Epithelial cell of esophagus (primary cell): Measurements from ENCODE around the gene HIF3A.

Source experiments
- DNase-seq: peaks from one replicate; pipeline ENCODE4 v3.0.0; 2010; ENCODE audit warnings: low read depth
- H3K4me3 ChIP-seq: 2 replicates; pipeline ENCODE4 v1.5.1; 2011; ENCODE audit warnings: mild to moderate bottlenecking, low read length, control low read depth
- TF ChIP-seq, protein P1 (sequence below): IDR thresholded peaks from 2 replicates; pipeline ENCODE4 v1.5.1; 2011; ENCODE audit warnings: low read depth, mild to moderate bottlenecking, low read length, control low read depth, inconsistent platforms; ENCODE audit not compliant: insufficient read depth; ENCODE audit errors: missing control alignments

HIF3A gene

DNA sequence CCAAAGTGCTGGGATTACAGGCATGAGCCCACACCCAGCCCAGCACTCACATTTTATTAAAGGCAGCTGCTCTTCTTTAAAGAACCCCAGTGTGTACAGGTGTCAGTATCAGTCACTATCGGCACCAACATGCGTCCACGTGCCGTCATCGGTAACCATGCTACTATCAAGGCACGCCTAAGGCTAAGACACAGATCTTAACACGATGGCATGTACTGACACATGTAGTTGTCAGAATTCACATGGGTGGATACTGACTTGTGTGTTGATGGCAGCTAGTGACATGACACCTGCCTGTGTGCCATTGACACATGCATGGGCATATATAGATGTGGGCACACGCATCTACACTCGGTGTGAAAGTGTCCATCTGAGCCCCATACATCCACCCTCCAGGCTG lies 12.2 kb upstream of the HIF3A start:
- H3K4me3 ChIP-seq, result no peak overlapping the region
- TF ChIP-seq, protein P1, sequence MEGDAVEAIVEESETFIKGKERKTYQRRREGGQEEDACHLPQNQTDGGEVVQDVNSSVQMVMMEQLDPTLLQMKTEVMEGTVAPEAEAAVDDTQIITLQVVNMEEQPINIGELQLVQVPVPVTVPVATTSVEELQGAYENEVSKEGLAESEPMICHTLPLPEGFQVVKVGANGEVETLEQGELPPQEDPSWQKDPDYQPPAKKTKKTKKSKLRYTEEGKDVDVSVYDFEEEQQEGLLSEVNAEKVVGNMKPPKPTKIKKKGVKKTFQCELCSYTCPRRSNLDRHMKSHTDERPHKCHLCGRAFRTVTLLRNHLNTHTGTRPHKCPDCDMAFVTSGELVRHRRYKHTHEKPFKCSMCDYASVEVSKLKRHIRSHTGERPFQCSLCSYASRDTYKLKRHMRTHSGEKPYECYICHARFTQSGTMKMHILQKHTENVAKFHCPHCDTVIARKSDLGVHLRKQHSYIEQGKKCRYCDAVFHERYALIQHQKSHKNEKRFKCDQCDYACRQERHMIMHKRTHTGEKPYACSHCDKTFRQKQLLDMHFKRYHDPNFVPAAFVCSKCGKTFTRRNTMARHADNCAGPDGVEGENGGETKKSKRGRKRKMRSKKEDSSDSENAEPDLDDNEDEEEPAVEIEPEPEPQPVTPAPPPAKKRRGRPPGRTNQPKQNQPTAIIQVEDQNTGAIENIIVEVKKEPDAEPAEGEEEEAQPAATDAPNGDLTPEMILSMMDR, result no peak
- no peak for DNase-seq

DNA sequence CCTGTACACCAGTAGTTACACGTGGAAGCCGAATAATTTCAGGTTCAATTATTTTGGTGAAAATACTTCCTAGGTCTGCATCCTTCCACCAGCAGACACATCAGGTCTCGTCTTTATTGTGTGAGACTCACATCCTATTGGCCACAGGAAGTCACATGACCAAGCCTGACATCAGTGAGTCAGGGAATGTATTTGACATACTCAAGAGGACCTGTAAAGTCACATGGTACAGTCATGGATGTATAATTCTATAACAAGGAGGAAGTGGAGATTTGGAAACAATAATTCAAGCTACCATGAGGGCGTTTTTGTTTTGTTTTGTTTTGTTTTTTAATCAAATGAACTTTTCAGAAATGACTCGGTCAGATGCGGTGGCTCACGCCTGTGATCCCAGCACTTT lies 9.3 kb upstream of the HIF3A start:
- DNase-seq, result peak; percentile 39
- TF ChIP-seq, protein P1, result no peak
- no peak overlapping the region for H3K4me3 ChIP-seq

DNA sequence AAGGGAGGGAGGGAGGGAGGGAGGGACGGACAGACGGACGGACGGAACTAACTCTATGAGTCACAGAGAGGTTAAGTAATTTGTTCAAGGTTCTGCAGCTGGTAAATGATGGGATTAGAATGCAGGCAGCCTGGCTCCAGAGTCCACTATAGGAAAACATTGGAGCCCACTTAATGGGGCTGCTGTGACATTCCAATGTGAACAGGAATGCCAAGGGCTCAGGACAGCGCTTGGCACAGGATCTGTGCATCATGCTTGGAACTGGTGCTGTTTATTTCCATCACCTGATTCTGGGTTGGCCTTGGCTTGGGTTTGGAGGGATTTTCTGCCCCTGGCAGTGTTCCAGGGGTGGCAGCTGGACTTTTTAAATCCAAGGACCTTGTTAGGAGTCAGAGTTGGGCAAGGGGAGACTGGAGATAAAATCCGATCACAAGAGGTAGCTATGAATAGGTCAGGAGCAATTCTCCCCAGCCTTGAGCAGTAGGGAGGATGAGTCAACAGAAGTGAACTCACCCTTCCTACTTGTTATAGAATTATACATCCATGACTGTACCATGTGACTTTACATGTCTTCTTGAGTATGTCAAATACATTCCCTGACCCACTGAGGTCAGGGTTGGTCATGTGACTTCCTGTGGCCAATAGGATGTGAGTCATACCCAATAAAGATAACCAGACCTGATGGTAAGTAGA lies 7.8 kb upstream of the HIF3A start:
- TF ChIP-seq, protein P1, result no peak
- DNase-seq, result peak; percentile 93
- H3K4me3 ChIP-seq, result no peak overlapping the region

DNA sequence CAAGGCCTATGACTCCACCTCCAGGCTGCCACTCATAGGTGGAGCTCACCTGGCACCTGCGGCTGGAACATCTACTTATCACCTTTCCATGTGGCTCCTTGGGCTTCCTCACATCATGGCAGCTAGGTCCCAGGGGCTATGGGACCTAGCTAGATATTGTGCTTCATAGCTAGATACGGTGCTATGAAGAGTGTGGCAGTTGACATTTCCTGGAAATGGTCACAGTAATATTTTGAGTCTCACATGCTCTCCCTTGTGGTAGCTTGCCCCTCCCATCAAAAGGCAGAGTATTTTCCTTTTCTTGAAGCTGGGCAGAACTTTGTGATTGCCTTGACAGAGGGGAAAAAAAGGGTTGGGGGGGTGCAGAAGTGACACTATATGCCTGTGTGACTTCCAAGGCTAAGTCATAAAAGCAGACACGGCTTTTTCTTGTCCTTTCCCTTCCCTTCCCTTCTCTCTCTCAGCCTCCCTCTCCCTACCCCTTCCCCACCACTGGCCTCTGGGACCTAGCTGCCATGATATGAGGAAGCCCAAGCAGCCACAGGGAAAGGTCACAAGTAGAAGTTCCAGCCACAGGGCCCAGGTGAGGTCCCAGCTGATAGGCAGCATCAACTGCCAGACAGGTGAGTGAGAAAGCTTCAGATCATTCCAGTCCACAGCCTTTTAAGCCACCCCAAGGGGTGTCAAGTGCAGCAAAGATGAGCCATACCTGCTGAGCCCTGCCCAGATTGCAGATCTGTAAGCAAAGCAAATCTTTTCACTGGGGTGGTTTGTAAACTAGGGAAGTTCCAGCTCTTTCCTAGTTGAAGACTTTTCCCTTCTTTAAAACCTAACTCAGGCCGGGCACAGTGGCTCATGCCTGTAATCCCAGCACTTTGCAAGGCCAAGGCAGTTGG lies 6.9 kb upstream of the HIF3A start:
- H3K4me3 ChIP-seq, result no peak overlapping the region
- no peak for DNase-seq
- TF ChIP-seq, protein P1, result no peak

DNA sequence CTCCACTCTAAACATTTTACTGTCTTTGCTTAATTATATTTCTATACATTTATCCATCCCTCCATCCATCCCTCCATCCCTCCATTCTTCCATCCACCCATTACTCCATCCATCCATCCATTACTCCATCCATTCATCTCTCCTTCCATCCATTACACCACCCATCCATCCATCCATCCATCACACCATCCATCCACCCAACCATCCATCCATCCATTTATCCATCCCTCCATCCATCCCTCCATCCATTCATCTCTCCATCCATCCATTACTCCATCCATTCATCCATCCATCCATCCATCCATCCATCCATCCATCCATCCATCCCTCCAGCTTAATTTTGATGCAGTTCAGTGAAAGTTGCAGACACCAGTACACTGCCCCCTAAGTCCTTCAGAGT lies 5.0 kb upstream of the HIF3A start:
- TF ChIP-seq, protein P1, result no peak
- no peak for DNase-seq

DNA sequence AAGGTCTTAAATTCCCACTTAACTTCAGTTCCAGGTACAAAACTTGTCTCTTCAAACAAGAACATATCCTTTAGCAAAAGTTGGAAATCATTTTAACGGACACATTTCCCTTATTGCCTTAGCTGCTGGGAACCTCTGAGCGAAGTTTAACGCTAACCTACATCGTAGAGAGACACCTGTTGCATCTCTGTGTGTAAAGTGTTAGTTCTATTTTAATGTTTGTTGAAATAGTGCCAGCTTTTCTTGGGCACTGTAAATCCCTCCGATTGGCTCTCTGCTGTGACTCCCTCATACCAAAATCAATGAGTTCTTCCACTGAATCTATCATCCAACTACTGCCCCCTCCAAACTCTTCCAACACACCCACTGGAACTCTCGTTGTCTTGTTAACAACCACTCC lies 2.3 kb upstream of the HIF3A start:
- no peak for DNase-seq
- H3K4me3 ChIP-seq, result no peak overlapping the region
- TF ChIP-seq, protein P1, result no peak

More for the DNA sequence above, 5.0 kb upstream of the HIF3A start:
- no peak overlapping the region for H3K4me3 ChIP-seq
